K562 (cell line): ENCODE results near the gene SYNGR1. TPM values are rescaled to one million over a fixed set of nuclear protein-coding genes. Genes with fewer than 3 reads are reported as not detected.

Experiments
- CHD7 ChIP-seq: fragments of 200-600 bp; sonication (generic); IDR thresholded peaks from one replicate; pipeline ENCODE4 v1.6.1; 2012; ENCODE audit warnings: mild to moderate bottlenecking, low read depth, low read length, inconsistent platforms
- CTCF ChIP-seq, 3 experiments: IDR thresholded peaks in 2 of 3; conservative IDR thresholded peaks in 1 of 3; 2 replicates each; pipeline ENCODE4 v1.5.1; 2011 to 2012; ENCODE audit warnings: low read length in 3 of 3, mild to moderate bottlenecking in 3 of 3, control low read depth in 2 of 3, improper control_type of control experiment in 1 of 3, inconsistent platforms in 1 of 3, low read depth in 1 of 3, mixed read lengths in 1 of 3, moderate library complexity in 1 of 3; ENCODE audit not compliant: insufficient read depth in 2 of 3
- GTF2F1 ChIP-seq: IDR thresholded peaks from 2 replicates; pipeline ENCODE4 v1.6.1; 2011; ENCODE audit warnings: low read depth, low read length, improper control_type of control experiment
- NR4A1 ChIP-seq, 2 experiments: fragments of 250-450 bp in 1 of 2; fragments of 450-650 bp in 1 of 2; sonication (Bioruptor Pico) in 1 of 2; IDR thresholded peaks; 2 replicates each; pipeline versions ENCODE4 v1.4.0 to v1.6.1; 2016 to 2020; ENCODE audit warnings: mild to moderate bottlenecking in 2 of 2, missing compliant biosample characterization in 1 of 2, missing genetic modification characterization in 1 of 2, moderate library complexity in 1 of 2
- PHB ChIP-seq: fragments of 250-450 bp; sonication (Bioruptor Pico); IDR thresholded peaks from 2 replicates; pipeline ENCODE4 v1.5.0; 2021
- RBM22 ChIP-seq: fragments of 200-400 bp; formaldehyde crosslinking; IDR thresholded peaks from 2 replicates; pipeline ENCODE4 v1.6.1; 2018; ENCODE audit warnings: low read length, low read depth; ENCODE audit not compliant: poor library complexity, severe bottlenecking
- SIN3B ChIP-seq: fragments of 450-650 bp; IDR thresholded peaks from 2 replicates; pipeline ENCODE4 v1.6.1; 2017; ENCODE audit warnings: low read depth, mild to moderate bottlenecking, moderate library complexity
- polyA plus RNA-seq, 8 experiments: library from polyadenylated mRNA; depleted of rRNA in 4 of 8; stranded (reverse) in 5 of 8; unstranded in 3 of 8; fragments of >200 nt; fragmentation: Nextera tagmentation in 2 of 8; fragmentation: Illumina TruSeq in 1 of 8; extraction: Ambion mirVana in 2 of 8; extraction: Trizol in 1 of 8; gene quantifications; 2 replicates each; pipeline versions ENCODE4 v1.2.1 to v1.2.3, GENCODE V29; 2011 to 2014; ENCODE audit warnings: inconsistent platforms in 1 of 8, missing spikeins in 1 of 8
- total RNA-seq, 7 experiments: library from RNA; depleted of rRNA in 6 of 7; stranded (reverse); fragments of >200 nt in 6 of 7; fragmentation: Illumina TruSeq in 2 of 7; extraction: Trizol in 2 of 7; gene quantifications; 2 replicates each; pipeline versions ENCODE4 v1.2.1 to v1.2.3, GENCODE V29; 2011 to 2021; ENCODE audit warnings: low replicate concordance in 1 of 7
- TF ChIP-seq, protein P1 (sequence below): fragments of 450-650 bp; IDR thresholded peaks from 2 replicates; pipeline ENCODE4 v1.6.1; 2016; ENCODE audit warnings: antibody characterized with exemption
- TF ChIP-seq, protein P2 (sequence below): sonication (generic); formaldehyde crosslinking; IDR thresholded peaks from 2 replicates; pipeline ENCODE4 v1.4.0; 2020; ENCODE audit warnings: mild to moderate bottlenecking, missing genetic modification reagents

The SYNGR1 gene
- total and polyA plus RNA-seq, 9 of the 15 experiments (the other 6 are each of a cell fraction or from before 2014, with no cell fraction given) = 1.8 to 15.9 (median 5.5) TPM

GRCh38 chr22:39336411-39336810 is 13.4 kb upstream of the SYNGR1 start (continued):
- TF ChIP-seq CHD7 (no peak), NR4A1 (CRISPR knock-in tag; IDR thresholded peaks at IDR 0.05) (no peak), NR4A1 (tag; IDR thresholded peaks at IDR 0.05) (no peak), CTCF (IDR thresholded peaks at IDR 0.05 in 2 of 3, conservative IDR thresholded peaks at IDR 0.05 in 1 of 3; ENCODE audit: insufficient read depth in 2 of 3, low read depth in 1 of 3, low read length in 3 of 3) (no peak), RBM22 (no peak), SIN3B (no peak), GTF2F1 (no peak), PHB (CRISPR knock-in tag) (no peak)
- TF ChIP-seq, protein P1, sequence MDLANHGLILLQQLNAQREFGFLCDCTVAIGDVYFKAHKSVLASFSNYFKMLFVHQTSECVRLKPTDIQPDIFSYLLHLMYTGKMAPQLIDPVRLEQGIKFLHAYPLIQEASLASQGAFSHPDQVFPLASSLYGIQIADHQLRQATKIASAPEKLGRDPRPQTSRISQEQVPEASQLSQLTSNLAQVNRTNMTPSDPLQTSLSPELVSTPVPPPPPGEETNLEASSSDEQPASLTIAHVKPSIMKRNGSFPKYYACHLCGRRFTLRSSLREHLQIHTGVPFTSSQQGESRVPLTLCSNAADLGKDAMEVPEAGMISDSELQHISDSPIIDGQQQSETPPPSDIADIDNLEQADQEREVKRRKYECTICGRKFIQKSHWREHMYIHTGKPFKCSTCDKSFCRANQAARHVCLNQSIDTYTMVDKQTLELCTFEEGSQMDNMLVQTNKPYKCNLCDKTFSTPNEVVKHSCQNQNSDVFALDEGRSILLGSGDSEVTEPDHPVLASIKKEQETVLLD = no peak
- TF ChIP-seq, protein P2, sequence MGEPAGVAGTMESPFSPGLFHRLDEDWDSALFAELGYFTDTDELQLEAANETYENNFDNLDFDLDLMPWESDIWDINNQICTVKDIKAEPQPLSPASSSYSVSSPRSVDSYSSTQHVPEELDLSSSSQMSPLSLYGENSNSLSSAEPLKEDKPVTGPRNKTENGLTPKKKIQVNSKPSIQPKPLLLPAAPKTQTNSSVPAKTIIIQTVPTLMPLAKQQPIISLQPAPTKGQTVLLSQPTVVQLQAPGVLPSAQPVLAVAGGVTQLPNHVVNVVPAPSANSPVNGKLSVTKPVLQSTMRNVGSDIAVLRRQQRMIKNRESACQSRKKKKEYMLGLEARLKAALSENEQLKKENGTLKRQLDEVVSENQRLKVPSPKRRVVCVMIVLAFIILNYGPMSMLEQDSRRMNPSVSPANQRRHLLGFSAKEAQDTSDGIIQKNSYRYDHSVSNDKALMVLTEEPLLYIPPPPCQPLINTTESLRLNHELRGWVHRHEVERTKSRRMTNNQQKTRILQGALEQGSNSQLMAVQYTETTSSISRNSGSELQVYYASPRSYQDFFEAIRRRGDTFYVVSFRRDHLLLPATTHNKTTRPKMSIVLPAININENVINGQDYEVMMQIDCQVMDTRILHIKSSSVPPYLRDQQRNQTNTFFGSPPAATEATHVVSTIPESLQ (CRISPR knock-in tag) = no peak
